ENCODE results near the gene PTBP3. TPM values are rescaled to one million over a fixed set of nuclear protein-coding genes. Genes with fewer than 3 reads are reported as not detected.
"Not testable (repeated sequence)": the region's sequence is repeated elsewhere in the genome, so short reads cannot be mapped to it uniquely, and the experiment has no call there.

The PTBP3 gene
- total and polyA plus RNA-seq, 2 donors (not counting 1 experiment from before 2014, with no cell fraction given): 16.7 to 28.7 TPM

DNA sequence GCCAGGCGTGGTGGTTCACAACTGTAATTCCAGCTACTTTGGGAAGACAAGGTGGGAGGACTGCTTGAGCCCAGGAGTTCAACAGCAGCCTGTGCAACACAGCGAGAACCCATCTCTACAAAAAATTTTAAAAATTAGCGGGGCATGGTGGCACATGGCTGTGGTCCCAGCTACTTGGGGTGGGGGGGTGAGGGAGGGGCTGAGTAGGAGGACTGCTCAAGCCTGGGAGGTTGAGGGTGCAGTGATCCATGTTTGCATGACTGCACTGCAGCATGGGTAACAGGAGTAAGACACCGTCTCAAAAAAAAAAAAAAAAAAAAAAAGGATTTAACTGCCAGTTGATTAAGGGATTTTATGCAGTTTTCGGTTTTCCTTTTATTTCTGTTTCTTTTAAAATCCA lies 65.0 kb downstream of the PTBP3 start:
- H3K9me3 ChIP-seq (ENCODE audit: control insufficient read depth, insufficient read depth, low read depth, low read length): no peaks in the 10 kb centered on the region
- H3K4me1 ChIP-seq (ENCODE audit: control insufficient read depth, extremely low read depth, insufficient read depth, low read length): no peaks in the 10 kb centered on the region
- H3K36me3 ChIP-seq (ENCODE audit: control insufficient read depth, insufficient read depth, low read length): peaks cover 1% of the 10 kb centered on the region
- no peaks in the 10 kb centered on the region for H4K20me1 ChIP-seq (ENCODE audit: control insufficient read depth, extremely low read depth, insufficient read depth, low read length)
- no peak overlapping the region for H3K27ac ChIP-seq (ENCODE audit: insufficient read depth, low read length)
- no peaks in the 10 kb centered on the region for H3K27me3 ChIP-seq (ENCODE audit: control insufficient read depth, insufficient read depth, low read length)
- no peak overlapping the region for H3K4me3 ChIP-seq (replicated peaks in 1 of 4; ENCODE audit: control extremely low read depth in 1 of 4, insufficient read depth in 1 of 4, low read depth in 3 of 4, low read length in 4 of 4)
- no peak overlapping the region for H2AFZ ChIP-seq (ENCODE audit: low read length)
- no peak for DNase-seq (ENCODE audit: low read depth in 2 of 2)
- H3K4me2 ChIP-seq (ENCODE audit: extremely low read depth, insufficient read depth, low read length): no peak overlapping the region
- peaks cover 11% of the 10 kb centered on the region for H3K79me2 ChIP-seq (ENCODE audit: control insufficient read depth, insufficient read depth, low read length)
- TF ChIP-seq, protein P1, sequence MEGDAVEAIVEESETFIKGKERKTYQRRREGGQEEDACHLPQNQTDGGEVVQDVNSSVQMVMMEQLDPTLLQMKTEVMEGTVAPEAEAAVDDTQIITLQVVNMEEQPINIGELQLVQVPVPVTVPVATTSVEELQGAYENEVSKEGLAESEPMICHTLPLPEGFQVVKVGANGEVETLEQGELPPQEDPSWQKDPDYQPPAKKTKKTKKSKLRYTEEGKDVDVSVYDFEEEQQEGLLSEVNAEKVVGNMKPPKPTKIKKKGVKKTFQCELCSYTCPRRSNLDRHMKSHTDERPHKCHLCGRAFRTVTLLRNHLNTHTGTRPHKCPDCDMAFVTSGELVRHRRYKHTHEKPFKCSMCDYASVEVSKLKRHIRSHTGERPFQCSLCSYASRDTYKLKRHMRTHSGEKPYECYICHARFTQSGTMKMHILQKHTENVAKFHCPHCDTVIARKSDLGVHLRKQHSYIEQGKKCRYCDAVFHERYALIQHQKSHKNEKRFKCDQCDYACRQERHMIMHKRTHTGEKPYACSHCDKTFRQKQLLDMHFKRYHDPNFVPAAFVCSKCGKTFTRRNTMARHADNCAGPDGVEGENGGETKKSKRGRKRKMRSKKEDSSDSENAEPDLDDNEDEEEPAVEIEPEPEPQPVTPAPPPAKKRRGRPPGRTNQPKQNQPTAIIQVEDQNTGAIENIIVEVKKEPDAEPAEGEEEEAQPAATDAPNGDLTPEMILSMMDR (conservative IDR thresholded peaks at IDR 0.05 in 1 of 2, IDR thresholded peaks at IDR 0.05 in 1 of 2; ENCODE audit: low read depth in 1 of 2, low read length in 2 of 2): no peak
- no peak for TF ChIP-seq EZH2 (IDR thresholded peaks at IDR 0.05; ENCODE audit: low read length, missing control alignments)
- no peak overlapping the region for H3K9ac ChIP-seq (ENCODE audit: insufficient read depth, low read length)

- not testable (repeated sequence) for H2AFZ ChIP-seq (ENCODE audit: low read length); H3K9me3 ChIP-seq (ENCODE audit: control insufficient read depth, insufficient read depth, low read depth, low read length); H3K79me2 ChIP-seq (ENCODE audit: control insufficient read depth, insufficient read depth, low read length); DNase-seq (ENCODE audit: low read depth in 2 of 2); H4K20me1 ChIP-seq (ENCODE audit: control insufficient read depth, extremely low read depth, insufficient read depth, low read length); H3K4me3 ChIP-seq (replicated peaks in 1 of 4; ENCODE audit: control extremely low read depth in 1 of 4, insufficient read depth in 1 of 4, low read depth in 3 of 4, low read length in 4 of 4); H3K4me1 ChIP-seq (ENCODE audit: control insufficient read depth, extremely low read depth, insufficient read depth, low read length); H3K27me3 ChIP-seq (ENCODE audit: control insufficient read depth, insufficient read depth, low read length); H3K4me2 ChIP-seq (ENCODE audit: extremely low read depth, insufficient read depth, low read length); H3K36me3 ChIP-seq (ENCODE audit: control insufficient read depth, insufficient read depth, low read length); H3K9ac ChIP-seq (ENCODE audit: insufficient read depth, low read length); H3K27ac ChIP-seq (ENCODE audit: insufficient read depth, low read length)
These were observed 66.3 kb downstream of the PTBP3 start for GRCh38 chr9:112267086-112267485.

DNA sequence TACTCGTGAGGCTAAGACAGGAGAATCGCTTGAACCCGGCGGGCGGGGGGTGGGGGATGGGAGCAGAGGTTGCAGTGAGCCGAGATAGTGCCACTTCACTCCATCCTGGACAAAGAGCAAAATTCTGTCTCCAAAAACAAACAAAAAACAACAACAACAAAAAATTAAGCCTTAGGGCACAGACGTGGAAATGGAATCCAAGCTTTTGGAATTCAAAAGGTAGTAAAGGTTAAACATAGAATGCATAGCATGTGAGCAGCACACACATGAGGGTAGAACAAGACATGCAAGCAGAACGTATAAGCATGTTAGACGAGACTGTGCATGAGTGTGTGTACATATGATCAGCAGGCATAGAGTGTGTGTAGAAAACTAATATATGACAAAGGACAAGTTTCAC lies 68.0 kb downstream of the PTBP3 start:
- Histone ChIP-seq H3K27me3 (ENCODE audit: control insufficient read depth, insufficient read depth, low read length) (no peaks in the 10 kb centered on the region), H3K27ac (ENCODE audit: insufficient read depth, low read length) (no peak overlapping the region), H3K9me3 (ENCODE audit: control insufficient read depth, insufficient read depth, low read depth, low read length) (no peaks in the 10 kb centered on the region), H3K79me2 (ENCODE audit: control insufficient read depth, insufficient read depth, low read length) (peaks cover 5% of the 10 kb centered on the region), H3K4me2 (ENCODE audit: extremely low read depth, insufficient read depth, low read length) (no peak overlapping the region), H3K36me3 (ENCODE audit: control insufficient read depth, insufficient read depth, low read length) (peaks cover 1% of the 10 kb centered on the region), H3K4me1 (ENCODE audit: control insufficient read depth, extremely low read depth, insufficient read depth, low read length) (no peaks in the 10 kb centered on the region), H3K4me3 (replicated peaks in 1 of 4; ENCODE audit: control extremely low read depth in 1 of 4, insufficient read depth in 1 of 4, low read depth in 3 of 4, low read length in 4 of 4) (no peak overlapping the region), H2AFZ (ENCODE audit: low read length) (no peak overlapping the region), H3K9ac (ENCODE audit: insufficient read depth, low read length) (no peak overlapping the region), H4K20me1 (ENCODE audit: control insufficient read depth, extremely low read depth, insufficient read depth, low read length) (no peaks in the 10 kb centered on the region)
- TF ChIP-seq, protein P1 (conservative IDR thresholded peaks at IDR 0.05 in 1 of 2, IDR thresholded peaks at IDR 0.05 in 1 of 2; ENCODE audit: low read depth in 1 of 2, low read length in 2 of 2): no peak
- no peak for TF ChIP-seq EZH2 (IDR thresholded peaks at IDR 0.05; ENCODE audit: low read length, missing control alignments)
- no peak for DNase-seq (ENCODE audit: low read depth in 2 of 2)

Data from fibroblast of lung (primary cell).